SHP77 treated with DMSO at 0.1 percent for 48 hours (cell line): Measurements from ENCODE around the gene GPRC5D.

ENCODE experiments used
- DNase-seq: peaks from one replicate; lab custom pipeline; 2025; lab: John Stamatoyannopoulos, UW

The GPRC5D gene

DNA sequence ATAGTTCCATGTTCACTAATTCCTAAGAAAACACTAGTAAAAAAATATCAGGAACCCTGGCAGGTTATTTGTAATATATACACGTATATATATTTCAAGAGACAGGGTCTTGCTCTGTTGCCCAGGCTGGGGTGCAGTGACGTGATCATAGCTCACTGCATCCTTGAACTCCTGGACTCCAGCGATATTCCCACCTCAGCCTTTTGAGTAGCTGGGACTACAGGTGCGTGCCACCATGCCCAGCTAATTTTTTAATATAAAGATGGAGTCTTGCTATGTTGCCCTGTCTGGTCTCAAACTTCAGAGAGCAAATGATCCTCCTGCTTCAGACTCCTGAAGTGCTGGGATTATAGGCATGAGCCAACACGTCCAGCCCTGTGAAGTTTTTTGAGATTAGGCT, 44.4 kb downstream of the GPRC5D start:
- no peak for DNase-seq

DNA sequence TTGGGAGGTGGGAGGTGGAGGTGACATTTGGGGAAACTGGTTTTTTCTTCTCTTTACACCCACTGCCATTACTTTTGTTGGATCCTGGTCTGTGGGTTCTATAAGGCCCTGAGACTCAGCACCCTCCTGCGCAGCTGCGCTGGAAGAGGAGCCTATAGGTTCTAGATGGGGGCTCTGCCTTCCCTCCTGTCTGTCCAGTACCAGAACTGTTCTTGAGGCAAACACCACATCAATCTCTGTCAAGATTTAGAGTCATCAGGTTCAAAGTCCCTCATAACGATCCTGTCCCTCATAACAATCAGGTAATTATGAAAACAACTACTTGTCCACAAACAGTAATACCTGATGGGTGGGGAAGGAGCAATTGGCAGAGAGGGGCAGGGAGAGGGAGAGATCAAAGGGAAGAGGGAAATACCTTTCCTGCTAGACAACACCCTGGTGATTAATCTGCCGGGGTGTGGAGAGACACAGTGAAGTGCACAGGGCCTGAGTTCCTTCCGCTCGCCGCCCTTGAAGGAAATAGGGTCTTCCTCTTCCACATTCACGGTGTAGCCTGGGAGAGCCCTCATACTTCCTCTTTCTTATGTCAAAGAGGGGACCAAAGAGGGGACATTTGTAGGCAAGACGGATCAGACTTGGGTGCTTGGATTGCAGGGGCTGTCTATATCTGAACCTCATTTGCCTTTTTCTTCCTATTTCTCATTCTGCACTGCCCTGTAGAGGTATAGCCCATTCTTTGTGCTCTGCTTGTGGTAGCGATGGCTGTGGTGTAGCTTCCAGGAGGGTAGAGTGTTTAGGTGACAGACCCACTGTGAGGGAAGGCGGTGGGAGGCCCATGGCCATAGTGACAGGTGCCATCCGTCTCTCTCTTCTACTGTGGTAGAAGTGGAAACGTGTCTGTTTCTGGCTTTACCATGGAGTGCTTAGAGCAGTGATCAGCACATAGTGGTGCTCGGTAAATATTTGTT, 48.0 kb downstream of the GPRC5D start:
- no peak for DNase-seq

DNA sequence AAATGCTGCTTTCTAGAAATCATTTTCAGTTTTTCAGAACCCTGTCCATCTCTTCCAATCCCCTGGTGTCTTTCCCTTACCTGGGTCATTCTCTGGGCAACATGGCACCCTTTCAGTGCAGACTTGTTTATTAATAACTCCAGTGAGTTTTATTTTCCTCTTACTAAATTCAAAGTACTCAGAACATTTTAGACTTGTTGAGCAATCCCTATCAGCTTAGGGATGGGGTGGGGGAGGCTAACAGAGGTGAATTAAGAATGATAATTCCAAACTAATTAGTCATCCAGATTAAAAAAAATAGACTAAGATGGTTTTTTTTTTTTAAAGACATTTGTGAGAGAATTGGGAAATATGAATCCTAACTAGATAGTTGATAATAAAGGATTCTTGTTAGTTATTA, 49.9 kb downstream of the GPRC5D start:
- DNase-seq: no peak

DNA sequence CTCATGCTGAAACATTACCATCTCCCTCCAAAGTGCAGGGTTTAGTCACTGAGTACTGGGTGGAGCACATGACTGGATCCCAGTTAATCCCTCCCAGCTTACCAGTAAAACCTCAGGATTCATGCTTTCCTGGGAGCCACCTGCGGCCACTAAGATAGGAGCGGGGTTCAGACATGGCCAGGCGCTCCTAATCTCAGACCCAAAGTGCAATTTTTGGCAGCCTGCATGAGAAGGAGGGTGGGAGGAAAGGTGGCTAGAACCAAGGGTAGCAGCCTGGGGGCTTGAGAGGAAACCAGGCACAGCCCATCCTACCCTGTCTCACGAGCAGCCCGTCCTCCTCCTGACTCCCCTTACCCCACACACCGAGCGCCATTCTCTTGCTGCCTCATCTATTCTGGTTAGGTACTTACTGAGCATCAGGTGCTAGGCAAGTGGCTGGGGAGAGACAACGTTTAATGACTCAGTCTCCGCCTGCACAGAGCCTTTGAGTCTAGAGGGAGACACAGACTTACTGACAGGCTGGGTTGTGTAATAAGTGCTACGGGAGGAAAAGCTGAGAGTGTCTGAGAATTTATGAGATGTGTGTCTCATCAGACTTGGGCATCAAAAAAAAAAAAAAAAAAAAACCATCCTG, 50.7 kb downstream of the GPRC5D start:
- DNase-seq: no peak

DNA sequence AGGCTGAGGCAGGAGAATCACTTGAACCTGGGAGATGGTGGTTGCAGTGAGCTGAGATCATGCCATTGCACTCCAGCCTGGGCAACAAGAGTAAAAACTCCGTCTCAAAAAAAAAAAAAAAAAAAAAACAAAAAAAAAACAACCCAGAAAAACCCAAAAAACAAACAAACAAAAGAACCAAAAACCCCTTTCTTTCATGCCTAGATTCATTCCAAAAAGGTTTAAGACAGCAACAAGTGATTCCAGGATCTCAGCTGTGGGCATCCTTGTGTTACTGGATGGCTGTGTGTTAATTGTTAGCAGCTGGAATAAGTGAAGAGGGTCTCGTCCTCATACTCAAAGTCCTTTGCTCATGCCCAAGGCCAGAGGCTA, 51.2 kb downstream of the GPRC5D start:
- no peak for DNase-seq

DNA sequence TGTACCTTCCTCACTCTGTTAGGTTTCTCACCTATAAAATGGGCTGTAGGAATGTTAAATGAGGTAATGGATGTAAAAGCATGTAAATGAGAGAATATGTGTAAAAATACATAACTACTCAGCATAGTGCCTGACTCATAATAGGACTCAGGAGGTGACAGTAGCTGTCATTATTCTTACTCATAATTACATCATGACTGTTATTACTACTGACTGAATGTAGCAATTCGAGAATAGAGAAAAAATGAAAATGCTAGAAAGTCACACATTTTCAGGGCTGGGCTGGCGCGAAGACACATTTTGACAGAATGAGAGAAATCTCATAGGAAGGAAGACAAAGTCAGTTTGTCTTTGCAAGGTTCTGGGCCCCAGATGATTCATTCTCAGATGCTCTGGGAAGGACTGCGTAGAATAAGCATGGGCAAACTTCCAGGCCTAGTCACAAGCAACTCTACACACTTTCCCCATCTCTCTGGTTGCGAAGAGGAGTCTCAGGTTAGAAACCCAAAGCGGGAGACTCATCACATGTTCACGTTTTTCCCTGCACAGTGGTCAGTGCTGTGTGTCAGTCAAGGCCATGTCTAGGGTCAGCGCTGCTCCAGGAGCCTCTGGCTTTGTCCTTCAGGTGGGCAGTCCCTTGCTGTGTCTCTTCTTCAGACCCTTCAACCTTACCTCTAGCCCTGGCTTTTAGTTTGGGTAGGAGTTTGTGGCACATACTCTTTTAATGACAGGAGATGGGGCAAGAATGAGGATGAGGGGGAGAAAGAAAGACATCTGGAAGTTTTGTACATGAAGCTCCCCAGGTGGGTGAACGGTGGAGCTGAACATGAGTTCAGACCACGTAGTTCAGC, 52.2 kb downstream of the GPRC5D start:
- DNase-seq: no peak

DNA sequence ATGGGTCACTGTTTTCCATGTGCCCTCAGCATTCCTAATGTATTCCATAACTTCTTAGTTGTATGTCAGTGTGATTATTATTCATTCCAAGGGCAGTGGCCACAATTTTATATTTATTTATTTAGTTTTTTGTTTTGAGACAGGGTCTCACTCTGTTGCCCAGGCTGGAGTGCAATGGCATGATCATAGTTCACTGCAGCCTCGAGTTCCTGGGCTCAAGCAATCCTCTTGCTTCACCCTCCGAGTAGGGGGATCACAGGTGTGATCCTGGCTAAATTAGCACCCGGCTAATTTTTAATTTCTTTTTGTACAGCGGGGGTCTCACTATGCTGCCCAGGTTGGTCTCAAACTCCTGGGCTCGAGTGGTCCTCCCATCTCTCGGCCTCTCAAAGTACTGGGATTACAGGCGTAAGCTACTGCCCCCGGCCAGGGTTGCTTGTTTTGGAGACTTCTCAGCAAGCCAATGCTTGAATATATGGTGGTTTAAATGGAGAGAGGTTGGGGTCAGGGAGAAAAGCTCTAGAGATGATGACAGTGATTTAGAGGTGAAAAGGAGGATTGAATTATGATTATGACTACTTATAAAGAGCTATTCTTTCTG, 53.0 kb downstream of the GPRC5D start:
- DNase-seq: no peak

DNA sequence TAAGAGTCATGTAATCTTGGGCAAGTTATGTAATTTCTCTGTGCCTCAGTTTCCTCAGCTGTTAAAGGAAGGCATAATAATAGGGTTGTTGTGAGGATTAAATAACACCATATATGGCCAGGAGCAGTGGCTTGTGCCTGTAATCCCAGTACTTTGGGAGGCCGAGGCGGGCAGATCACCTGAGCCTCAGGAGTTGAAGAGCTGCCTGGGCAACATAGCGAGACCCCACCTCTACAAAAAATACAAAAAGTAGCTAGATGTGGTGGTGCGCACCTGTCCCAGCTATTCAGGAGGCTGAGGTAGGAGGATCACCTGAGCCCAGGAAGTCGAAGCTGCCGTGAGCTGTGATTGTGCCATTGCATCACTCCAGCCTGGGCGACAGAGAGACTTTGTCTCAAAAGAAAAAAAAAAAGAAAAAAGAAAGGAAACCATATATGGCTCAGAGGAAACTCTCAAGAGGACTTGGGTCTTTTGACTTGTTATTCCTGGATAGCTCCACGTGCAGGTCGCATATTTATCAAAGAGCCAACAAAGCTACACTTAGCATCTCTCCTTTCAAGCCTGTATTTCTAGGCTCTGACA, 53.7 kb downstream of the GPRC5D start:
- DNase-seq: no peak

DNA sequence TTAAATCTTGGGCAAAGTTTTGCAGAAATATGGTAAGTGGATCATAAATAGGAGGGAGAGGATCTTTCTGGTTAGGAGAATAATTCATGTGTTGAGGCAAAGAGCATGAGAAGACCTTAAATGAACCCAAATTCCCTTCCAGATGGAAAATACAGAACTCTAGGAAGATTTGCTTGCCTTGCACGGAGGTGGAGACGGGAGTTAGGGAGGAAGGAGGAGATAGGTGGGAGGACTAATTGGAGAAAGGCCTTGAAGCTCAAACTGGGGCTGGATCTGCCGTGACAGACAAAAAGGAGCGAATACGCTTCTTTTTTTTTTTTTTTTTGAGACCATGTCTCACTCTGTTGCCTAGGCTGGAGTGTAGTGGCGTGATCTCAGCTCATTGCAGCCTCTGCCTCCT, 54.7 kb downstream of the GPRC5D start:
- no peak for DNase-seq

DNA sequence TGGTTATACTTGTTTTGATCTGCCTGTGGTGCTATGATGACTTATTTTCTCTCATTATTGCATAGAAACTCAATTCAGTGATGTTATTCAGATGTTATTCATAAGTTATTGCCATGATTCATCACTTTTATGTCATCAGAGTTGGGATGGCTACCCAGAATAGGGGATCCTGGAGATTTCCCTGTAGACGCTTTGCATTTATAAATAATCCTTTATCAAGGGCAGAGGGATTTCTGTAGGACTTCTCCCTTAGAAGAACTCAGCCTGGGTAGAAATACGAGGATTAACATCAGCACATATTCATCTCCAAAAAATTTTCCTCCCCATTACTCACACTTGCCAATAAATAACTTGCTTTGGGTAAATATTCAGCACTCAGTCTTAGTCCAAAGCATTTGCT, 55.7 kb downstream of the GPRC5D start:
- no peak for DNase-seq

DNA sequence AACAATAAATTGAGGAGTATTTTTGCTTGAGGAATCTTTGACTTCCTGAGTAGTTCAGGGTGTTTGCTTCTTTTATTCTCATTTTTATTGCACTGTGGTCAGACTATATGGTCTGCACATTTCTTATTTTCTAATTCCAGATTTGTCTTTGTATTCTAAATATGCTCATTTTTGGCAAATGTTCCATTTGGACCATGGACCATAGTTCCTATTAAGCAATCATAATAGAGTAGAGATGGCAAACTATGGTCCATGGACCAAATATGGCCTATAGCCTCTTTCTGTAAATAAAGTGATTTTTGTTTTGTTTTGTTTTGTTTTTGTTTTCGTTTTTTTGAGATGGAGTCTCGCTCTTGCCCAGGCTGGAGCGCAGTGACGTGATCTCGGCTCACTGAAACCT, 58.5 kb downstream of the GPRC5D start:
- DNase-seq: no peak

DNA sequence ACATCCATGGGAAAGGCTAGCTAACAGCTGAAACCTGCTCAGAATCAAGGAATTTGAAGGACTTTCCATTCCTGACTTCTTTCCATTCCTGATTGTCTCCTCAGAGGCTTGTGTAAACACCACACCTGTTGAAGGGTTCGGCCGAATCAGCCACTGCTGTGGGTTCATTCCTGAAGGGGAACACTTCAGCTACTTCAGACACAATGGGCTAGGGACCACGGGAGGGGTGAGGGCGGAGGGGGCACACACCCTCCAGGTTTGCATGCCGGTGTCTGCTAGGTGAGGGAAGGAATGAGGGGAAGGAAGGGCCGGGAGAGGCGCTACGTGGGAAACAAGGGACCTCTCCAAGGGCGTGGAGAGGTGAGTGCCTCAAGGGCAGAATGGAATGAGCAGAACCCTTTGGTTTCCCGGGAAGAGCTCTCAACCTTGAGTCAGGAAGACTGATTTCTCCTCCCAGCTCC, 59.3 kb downstream of the GPRC5D start:
- DNase-seq: no peak

DNA sequence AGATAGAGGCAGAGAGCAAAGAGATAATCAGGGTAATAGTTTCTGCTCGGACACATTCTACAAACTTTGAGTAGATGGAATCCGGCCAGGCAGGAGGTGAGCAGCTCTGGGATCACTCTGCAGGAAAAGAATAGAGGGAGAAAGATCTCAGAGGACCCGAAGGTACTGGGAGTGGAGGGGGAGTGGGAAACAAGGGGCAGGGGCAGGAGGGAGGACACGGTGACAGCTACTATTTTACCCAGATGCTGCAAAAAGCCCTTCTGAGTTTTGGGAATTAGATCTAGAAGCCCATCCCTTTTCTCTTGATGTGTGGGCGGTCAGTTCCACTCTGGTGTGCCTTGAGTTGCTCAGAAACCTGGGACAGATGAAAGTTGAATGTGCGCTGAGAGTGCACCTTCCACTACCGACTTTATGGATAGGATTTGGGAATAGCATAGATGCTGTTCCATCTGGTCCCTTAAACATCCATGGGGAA, 60.1 kb downstream of the GPRC5D start:
- DNase-seq: no peak

DNA sequence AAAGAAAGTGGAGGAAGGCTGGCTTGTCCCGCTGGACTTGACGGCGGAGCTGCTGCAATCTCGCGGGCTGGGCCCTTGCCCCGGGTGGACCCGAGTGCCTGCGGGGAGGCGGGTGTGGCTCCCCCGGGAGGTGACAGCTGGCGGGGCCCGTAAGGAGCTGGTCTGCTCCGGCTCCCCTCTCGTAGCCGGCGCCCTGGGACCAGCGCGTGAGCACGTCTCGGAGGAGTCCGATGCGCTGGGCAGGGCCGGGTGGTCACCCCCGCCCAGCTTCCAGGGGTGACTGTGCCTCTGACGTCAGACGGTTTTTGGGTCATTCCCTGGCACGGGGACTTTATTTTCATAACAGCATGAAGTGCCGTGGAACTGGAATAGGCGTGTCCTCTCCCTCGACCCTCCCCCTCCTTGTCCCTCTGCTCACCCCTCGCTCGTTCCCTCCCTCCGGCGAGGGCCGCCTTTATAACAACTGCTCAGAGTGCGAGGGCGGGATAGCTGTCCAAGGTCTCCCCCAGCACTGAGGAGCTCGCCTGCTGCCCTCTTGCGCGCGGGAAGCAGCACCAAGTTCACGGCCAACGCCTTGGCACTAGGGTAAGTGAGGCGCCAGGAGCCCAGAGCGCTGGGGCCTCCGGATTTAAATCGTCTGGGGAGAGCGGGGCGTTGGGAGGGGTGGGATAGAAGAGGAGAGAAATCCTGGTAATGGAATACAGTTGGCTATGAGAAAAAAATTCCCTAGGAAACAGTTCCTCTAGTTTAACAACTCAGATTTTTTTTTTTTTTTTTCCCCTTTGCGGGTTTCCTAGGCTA, 60.7 kb downstream of the GPRC5D start, which contains the start of gene GPRC5A:
Gene GPRC5A, plus strand, starts transcription at position 483 of the 801 bp plus-strand sequence. CDS start 16,688 bp downstream, outside the sequence.
- no peak for DNase-seq
